DND-41 (cell line): ENCODE results near the gene ENAH.

Experiments used
- ATAC-seq: fragments of 200-7000 bp; cut with Tn5 transposase; 3 replicates; pipeline ENCODE4 v1.9.1; 2021; ENCODE audit warnings: low read depth; ENCODE audit not compliant: insufficient read depth
- DNase-seq: peaks from one replicate; pipeline ENCODE4 v3.0.0-alpha.2; 2020
- H2AFZ ChIP-seq: 2 replicates; pipeline ENCODE4 v1.6.0; 2012; ENCODE audit warnings: low read depth, low read length
- H3K27ac ChIP-seq: 2 replicates; pipeline ENCODE4 v1.5.1; 2012; ENCODE audit warnings: low read length, inconsistent platforms
- H3K27me3 ChIP-seq: fragments of 200-600 bp; sonication (generic); 2 replicates; pipeline ENCODE4 v1.6.0; 2012; ENCODE audit warnings: low read length, mild to moderate bottlenecking, inconsistent platforms; ENCODE audit not compliant: insufficient read depth, poor library complexity
- H3K36me3 ChIP-seq: 2 replicates; pipeline ENCODE4 v1.5.1; 2012; ENCODE audit warnings: low read length, inconsistent platforms; ENCODE audit not compliant: insufficient read depth
- H3K4me1 ChIP-seq: 2 replicates; pipeline ENCODE4 v1.5.1; 2012; ENCODE audit warnings: mild to moderate bottlenecking, low read length; ENCODE audit not compliant: insufficient read depth
- H3K4me2 ChIP-seq: 2 replicates; pipeline ENCODE4 v1.6.0; 2012; ENCODE audit warnings: mild to moderate bottlenecking, moderate library complexity, low read length, inconsistent platforms; ENCODE audit not compliant: insufficient read depth
- H3K4me3 ChIP-seq, 2 experiments: fragments of 200-600 bp in 1 of 2; shearing (Covaris generic) in 1 of 2; 2 replicates each; pipeline ENCODE4 v1.5.1; 2012 to 2016; ENCODE audit warnings: inconsistent platforms in 2 of 2, low read length in 2 of 2, mild to moderate bottlenecking in 2 of 2, low read depth in 1 of 2, moderate library complexity in 1 of 2
- H3K79me2 ChIP-seq: 2 replicates; pipeline ENCODE4 v1.6.0; 2012; ENCODE audit warnings: low read length, inconsistent platforms; ENCODE audit not compliant: insufficient read depth
- H3K9ac ChIP-seq: 2 replicates; pipeline ENCODE4 v1.6.0; 2012; ENCODE audit warnings: low read depth, mild to moderate bottlenecking, inconsistent platforms, low read length, moderate library complexity
- H3K9me3 ChIP-seq: 2 replicates; pipeline ENCODE4 v1.5.1; 2012; ENCODE audit warnings: low read length, moderate library complexity, mild to moderate bottlenecking, inconsistent platforms; ENCODE audit not compliant: insufficient read depth, severe bottlenecking
- H4K20me1 ChIP-seq: 2 replicates; pipeline ENCODE4 v1.6.0; 2012; ENCODE audit warnings: low read length; ENCODE audit not compliant: insufficient read depth
- EZH2 ChIP-seq: IDR thresholded peaks from 3 replicates; pipeline ENCODE4 v1.6.1; 2012; ENCODE audit warnings: borderline replicate concordance, low read depth, mild to moderate bottlenecking, moderate library complexity, low read length, inconsistent platforms; ENCODE audit not compliant: severe bottlenecking
- TF ChIP-seq, protein P1 (sequence below): IDR thresholded peaks from 2 replicates; pipeline ENCODE4 v1.5.1; 2012; ENCODE audit warnings: borderline replicate concordance, low read length, moderate library complexity, mild to moderate bottlenecking; ENCODE audit not compliant: poor library complexity, severe bottlenecking; ENCODE audit errors: extremely low read depth

Gene ENAH

DNA sequence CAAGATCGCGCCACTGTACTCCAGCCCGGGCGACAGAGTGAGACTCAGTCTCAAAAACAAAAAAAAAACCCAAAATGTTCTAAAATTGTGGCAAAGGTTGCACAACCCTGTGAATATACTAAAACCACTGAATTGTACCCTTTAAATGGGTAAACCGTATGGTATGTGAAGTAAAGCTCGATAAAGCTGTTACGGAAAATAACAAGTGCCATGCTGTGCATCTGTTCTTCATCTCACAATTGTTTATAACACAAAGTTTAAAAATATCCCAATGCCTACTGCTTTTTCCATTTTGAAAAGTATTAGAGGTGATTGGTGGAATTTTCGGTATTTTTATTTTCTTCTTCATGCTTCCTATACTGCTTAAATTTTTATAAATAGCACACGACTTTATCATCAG, 111.5 kb downstream of the ENAH start:
- ATAC-seq = no peak
- H4K20me1 ChIP-seq = no peaks in the 10 kb centered on the region
- no peaks in the 10 kb centered on the region for H3K36me3 ChIP-seq
- no peak for TF ChIP-seq EZH2
- TF ChIP-seq, protein P1, sequence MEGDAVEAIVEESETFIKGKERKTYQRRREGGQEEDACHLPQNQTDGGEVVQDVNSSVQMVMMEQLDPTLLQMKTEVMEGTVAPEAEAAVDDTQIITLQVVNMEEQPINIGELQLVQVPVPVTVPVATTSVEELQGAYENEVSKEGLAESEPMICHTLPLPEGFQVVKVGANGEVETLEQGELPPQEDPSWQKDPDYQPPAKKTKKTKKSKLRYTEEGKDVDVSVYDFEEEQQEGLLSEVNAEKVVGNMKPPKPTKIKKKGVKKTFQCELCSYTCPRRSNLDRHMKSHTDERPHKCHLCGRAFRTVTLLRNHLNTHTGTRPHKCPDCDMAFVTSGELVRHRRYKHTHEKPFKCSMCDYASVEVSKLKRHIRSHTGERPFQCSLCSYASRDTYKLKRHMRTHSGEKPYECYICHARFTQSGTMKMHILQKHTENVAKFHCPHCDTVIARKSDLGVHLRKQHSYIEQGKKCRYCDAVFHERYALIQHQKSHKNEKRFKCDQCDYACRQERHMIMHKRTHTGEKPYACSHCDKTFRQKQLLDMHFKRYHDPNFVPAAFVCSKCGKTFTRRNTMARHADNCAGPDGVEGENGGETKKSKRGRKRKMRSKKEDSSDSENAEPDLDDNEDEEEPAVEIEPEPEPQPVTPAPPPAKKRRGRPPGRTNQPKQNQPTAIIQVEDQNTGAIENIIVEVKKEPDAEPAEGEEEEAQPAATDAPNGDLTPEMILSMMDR = no peak
- no peak overlapping the region for H2AFZ ChIP-seq
- no peak overlapping the region for H3K9ac ChIP-seq
- no peaks in the 10 kb centered on the region for H3K79me2 ChIP-seq
- H3K27me3 ChIP-seq = no peaks in the 10 kb centered on the region
- H3K4me3 ChIP-seq = no peak overlapping the region
- no peak overlapping the region for H3K27ac ChIP-seq
- H3K4me1 ChIP-seq = no peaks in the 10 kb centered on the region
- DNase-seq = no peak
- no peak overlapping the region for H3K4me2 ChIP-seq
- H3K9me3 ChIP-seq = no peaks in the 10 kb centered on the region

DNA sequence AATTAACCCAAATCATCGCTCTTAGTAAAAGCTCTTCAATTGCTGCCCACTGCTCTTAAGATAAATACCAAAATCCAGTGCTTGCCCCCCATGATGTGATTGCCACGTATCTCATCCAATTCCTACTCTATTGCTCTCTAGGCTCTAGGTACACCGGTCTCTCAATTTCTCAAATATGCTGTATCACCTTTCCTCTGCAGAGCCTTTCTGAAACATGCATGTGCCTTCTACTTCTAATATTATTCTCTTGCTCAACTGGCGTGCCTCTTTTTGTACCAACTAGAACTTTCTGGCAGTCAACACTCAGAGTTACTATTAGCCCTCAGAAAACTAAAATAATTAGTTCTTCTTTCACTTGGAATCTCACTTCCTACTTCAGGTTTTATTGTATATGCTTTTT, 113.3 kb downstream of the ENAH start:
- Histone ChIP-seq H3K36me3 (no peaks in the 10 kb centered on the region), H4K20me1 (no peaks in the 10 kb centered on the region), H3K9ac (no peak overlapping the region), H3K27ac (no peak overlapping the region), H3K9me3 (no peaks in the 10 kb centered on the region), H3K4me1 (no peaks in the 10 kb centered on the region), H3K4me2 (no peak overlapping the region), H3K79me2 (no peaks in the 10 kb centered on the region), H3K27me3 (no peaks in the 10 kb centered on the region), H2AFZ (no peak overlapping the region), H3K4me3 (no peak overlapping the region)
- DNase-seq = no peak
- ATAC-seq = no peak
- TF ChIP-seq EZH2 = no peak
- TF ChIP-seq, protein P1 = no peak

DNA sequence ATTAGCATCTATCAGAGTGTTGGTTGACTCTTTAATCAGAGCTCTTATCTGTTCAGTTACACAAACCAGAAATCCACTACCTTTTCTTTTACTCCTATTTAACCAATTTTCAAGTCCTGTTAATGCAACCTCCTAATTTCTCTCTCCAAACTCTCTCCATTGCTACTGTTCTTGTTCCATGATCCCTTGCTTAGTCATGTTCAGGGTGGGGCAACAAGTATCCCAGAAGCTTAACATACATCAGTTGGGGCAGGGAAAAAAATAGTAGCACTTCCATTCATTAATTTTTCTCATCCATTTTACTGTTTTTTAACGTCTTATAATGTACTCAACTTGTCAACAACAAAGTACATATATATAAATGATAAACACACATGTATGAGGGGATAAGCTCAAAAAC, 113.9 kb downstream of the ENAH start:
- H2AFZ ChIP-seq = no peak overlapping the region
- H3K79me2 ChIP-seq = no peaks in the 10 kb centered on the region
- H4K20me1 ChIP-seq = no peaks in the 10 kb centered on the region
- H3K4me3 ChIP-seq = no peak overlapping the region
- H3K27me3 ChIP-seq = no peaks in the 10 kb centered on the region
- no peak overlapping the region for H3K9ac ChIP-seq
- H3K4me2 ChIP-seq = no peak overlapping the region
- TF ChIP-seq, protein P1 = no peak
- no peak for TF ChIP-seq EZH2
- no peaks in the 10 kb centered on the region for H3K4me1 ChIP-seq
- DNase-seq (no peak), ATAC-seq (no peak)
- no peaks in the 10 kb centered on the region for H3K36me3 ChIP-seq
- no peak overlapping the region for H3K27ac ChIP-seq
- H3K9me3 ChIP-seq = no peaks in the 10 kb centered on the region
